Fibroblast of the aortic adventitia (primary cell): ENCODE measurements around the gene RAB5IF. TPM values are rescaled to one million over a fixed set of nuclear protein-coding genes. Genes with fewer than 3 reads are reported as not detected.
"Not testable (repeated sequence)": the region's sequence is repeated elsewhere in the genome, so short reads cannot be mapped to it uniquely, and the experiment has no call there.

Experiments
- DNase-seq: peaks from one replicate; pipeline ENCODE4 v3.0.0-alpha.2; 2010; ENCODE audit warnings: low read depth
- H3K4me3 ChIP-seq: 2 replicates; pipeline ENCODE4 v1.5.1; 2011; ENCODE audit warnings: low read depth, mild to moderate bottlenecking, control low read depth, low read length, moderate library complexity
- CTCF ChIP-seq: IDR thresholded peaks from 2 replicates; pipeline ENCODE4 v1.5.1; 2011; ENCODE audit warnings: mild to moderate bottlenecking, low read length, control low read depth, inconsistent platforms; ENCODE audit not compliant: insufficient read depth
- total RNA-seq: library from RNA; depleted of rRNA; stranded (reverse); fragments of >200 nt; gene quantifications from 2 replicates; pipeline ENCODE4 v1.2.3, GENCODE V29; 2012; ENCODE audit warnings: low replicate concordance

The RAB5IF gene
- total RNA-seq, 1 donor, result 59.1 TPM

GRCh38 chr20:36604952-36605398 is 604 bp upstream of the RAB5IF start:
- TF ChIP-seq CTCF, result no peak
- no peak for DNase-seq
- peak overlapping the region; percentile 57 for H3K4me3 ChIP-seq

- peak; percentile 47 for DNase-seq
- peak overlapping the region; percentile 97 for H3K4me3 ChIP-seq
- no peak for TF ChIP-seq CTCF
These were observed 833 bp downstream of the RAB5IF start for GRCh38 chr20:36606158-36607066.

GRCh38 chr20:36607586-36608387 is 2.2 kb downstream of the RAB5IF start:
- DNase-seq, result no peak
- TF ChIP-seq CTCF, result no peak
- peak overlapping the region; percentile 15 for H3K4me3 ChIP-seq

GRCh38 chr20:36608388-36608728 is 2.8 kb downstream of the RAB5IF start:
- not testable (repeated sequence) for DNase-seq, H3K4me3 ChIP-seq

- DNase-seq, result no peak
- H3K4me3 ChIP-seq, result no peak overlapping the region
- no peak for TF ChIP-seq CTCF
These were observed 6.0 kb downstream of the RAB5IF start for GRCh38 chr20:36611625-36612024.

GRCh38 chr20:36613974-36614373 is 8.4 kb downstream of the RAB5IF start:
- no peak for TF ChIP-seq CTCF
- no peak for DNase-seq
- H3K4me3 ChIP-seq, result no peak overlapping the region
